Measurements from ENCODE around the gene KLHDC8A. TPM values are rescaled to one million over a fixed set of nuclear protein-coding genes. Genes with fewer than 3 reads are reported as not detected.
A peak's percentile ranks its signal among the peaks of the same experiment; 100 is the strongest.

KLHDC8A gene
- total and polyA plus RNA-seq, 2 of the 13 experiments (the other 11 are each of a cell fraction or from before 2014, with no cell fraction given): not detected

- TF ChIP-seq HNF1B (CRISPR knock-in tag; IDR thresholded peaks at IDR 0.05) (no peak), ZZZ3 (CRISPR knock-in tag; IDR thresholded peaks at IDR 0.05; ENCODE audit: borderline replicate concordance) (no peak), KDM5A (IDR thresholded peaks at IDR 0.05; ENCODE audit: borderline replicate concordance, low read length) (no peak), ZNF772 (CRISPR knock-in tag; IDR thresholded peaks at IDR 0.05) (no peak), ZNF792 (CRISPR knock-in tag; IDR thresholded peaks at IDR 0.05) (no peak), GABPB1 (CRISPR knock-in tag; IDR thresholded peaks at IDR 0.05) (no peak), ZNF510 (CRISPR knock-in tag; IDR thresholded peaks at IDR 0.05; ENCODE audit: low read depth) (no peak), ZNF235 (CRISPR knock-in tag; IDR thresholded peaks at IDR 0.05; ENCODE audit: borderline replicate concordance) (no peak), ATF3 (CRISPR knock-in tag; IDR thresholded peaks at IDR 0.05) (no peak), DNMT1 (CRISPR knock-in tag; IDR thresholded peaks at IDR 0.05) (no peak), MAFF (IDR thresholded peaks at IDR 0.05; ENCODE audit: low read depth, low read length) (no peak), ZNF660 (CRISPR knock-in tag; IDR thresholded peaks at IDR 0.05; ENCODE audit: borderline replicate concordance, low read depth) (no peak)
- TF ChIP-seq, protein P1, sequence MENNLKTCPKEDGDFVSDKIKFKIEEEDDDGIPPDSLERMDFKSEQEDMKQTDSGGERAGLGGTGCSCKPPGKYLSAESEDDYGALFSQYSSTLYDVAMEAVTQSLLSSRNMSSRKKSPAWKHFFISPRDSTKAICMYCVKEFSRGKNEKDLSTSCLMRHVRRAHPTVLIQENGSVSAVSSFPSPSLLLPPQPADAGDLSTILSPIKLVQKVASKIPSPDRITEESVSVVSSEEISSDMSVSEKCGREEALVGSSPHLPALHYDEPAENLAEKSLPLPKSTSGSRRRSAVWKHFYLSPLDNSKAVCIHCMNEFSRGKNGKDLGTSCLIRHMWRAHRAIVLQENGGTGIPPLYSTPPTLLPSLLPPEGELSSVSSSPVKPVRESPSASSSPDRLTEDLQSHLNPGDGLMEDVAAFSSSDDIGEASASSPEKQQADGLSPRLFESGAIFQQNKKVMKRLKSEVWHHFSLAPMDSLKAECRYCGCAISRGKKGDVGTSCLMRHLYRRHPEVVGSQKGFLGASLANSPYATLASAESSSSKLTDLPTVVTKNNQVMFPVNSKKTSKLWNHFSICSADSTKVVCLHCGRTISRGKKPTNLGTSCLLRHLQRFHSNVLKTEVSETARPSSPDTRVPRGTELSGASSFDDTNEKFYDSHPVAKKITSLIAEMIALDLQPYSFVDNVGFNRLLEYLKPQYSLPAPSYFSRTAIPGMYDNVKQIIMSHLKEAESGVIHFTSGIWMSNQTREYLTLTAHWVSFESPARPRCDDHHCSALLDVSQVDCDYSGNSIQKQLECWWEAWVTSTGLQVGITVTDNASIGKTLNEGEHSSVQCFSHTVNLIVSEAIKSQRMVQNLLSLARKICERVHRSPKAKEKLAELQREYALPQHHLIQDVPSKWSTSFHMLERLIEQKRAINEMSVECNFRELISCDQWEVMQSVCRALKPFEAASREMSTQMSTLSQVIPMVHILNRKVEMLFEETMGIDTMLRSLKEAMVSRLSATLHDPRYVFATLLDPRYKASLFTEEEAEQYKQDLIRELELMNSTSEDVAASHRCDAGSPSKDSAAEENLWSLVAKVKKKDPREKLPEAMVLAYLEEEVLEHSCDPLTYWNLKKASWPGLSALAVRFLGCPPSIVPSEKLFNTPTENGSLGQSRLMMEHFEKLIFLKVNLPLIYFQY (CRISPR knock-in tag; IDR thresholded peaks at IDR 0.05; ENCODE audit: borderline replicate concordance): no peak
- TF ChIP-seq, protein P2, sequence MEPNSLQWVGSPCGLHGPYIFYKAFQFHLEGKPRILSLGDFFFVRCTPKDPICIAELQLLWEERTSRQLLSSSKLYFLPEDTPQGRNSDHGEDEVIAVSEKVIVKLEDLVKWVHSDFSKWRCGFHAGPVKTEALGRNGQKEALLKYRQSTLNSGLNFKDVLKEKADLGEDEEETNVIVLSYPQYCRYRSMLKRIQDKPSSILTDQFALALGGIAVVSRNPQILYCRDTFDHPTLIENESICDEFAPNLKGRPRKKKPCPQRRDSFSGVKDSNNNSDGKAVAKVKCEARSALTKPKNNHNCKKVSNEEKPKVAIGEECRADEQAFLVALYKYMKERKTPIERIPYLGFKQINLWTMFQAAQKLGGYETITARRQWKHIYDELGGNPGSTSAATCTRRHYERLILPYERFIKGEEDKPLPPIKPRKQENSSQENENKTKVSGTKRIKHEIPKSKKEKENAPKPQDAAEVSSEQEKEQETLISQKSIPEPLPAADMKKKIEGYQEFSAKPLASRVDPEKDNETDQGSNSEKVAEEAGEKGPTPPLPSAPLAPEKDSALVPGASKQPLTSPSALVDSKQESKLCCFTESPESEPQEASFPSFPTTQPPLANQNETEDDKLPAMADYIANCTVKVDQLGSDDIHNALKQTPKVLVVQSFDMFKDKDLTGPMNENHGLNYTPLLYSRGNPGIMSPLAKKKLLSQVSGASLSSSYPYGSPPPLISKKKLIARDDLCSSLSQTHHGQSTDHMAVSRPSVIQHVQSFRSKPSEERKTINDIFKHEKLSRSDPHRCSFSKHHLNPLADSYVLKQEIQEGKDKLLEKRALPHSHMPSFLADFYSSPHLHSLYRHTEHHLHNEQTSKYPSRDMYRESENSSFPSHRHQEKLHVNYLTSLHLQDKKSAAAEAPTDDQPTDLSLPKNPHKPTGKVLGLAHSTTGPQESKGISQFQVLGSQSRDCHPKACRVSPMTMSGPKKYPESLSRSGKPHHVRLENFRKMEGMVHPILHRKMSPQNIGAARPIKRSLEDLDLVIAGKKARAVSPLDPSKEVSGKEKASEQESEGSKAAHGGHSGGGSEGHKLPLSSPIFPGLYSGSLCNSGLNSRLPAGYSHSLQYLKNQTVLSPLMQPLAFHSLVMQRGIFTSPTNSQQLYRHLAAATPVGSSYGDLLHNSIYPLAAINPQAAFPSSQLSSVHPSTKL (CRISPR knock-in tag; IDR thresholded peaks at IDR 0.05): 0 out of 2 replicates have a peak, but pooled peaks have one; percentile 9
- TF ChIP-seq, protein P3, sequence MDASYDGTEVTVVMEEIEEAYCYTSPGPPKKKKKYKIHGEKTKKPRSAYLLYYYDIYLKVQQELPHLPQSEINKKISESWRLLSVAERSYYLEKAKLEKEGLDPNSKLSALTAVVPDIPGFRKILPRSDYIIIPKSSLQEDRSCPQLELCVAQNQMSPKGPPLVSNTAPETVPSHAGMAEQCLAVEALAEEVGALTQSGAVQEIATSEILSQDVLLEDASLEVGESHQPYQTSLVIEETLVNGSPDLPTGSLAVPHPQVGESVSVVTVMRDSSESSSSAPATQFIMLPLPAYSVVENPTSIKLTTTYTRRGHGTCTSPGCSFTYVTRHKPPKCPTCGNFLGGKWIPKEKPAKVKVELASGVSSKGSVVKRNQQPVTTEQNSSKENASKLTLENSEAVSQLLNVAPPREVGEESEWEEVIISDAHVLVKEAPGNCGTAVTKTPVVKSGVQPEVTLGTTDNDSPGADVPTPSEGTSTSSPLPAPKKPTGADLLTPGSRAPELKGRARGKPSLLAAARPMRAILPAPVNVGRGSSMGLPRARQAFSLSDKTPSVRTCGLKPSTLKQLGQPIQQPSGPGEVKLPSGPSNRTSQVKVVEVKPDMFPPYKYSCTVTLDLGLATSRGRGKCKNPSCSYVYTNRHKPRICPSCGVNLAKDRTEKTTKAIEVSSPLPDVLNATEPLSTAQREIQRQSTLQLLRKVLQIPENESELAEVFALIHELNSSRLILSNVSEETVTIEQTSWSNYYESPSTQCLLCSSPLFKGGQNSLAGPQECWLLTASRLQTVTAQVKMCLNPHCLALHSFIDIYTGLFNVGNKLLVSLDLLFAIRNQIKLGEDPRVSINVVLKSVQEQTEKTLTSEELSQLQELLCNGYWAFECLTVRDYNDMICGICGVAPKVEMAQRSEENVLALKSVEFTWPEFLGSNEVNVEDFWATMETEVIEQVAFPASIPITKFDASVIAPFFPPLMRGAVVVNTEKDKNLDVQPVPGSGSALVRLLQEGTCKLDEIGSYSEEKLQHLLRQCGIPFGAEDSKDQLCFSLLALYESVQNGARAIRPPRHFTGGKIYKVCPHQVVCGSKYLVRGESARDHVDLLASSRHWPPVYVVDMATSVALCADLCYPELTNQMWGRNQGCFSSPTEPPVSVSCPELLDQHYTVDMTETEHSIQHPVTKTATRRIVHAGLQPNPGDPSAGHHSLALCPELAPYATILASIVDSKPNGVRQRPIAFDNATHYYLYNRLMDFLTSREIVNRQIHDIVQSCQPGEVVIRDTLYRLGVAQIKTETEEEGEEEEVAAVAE (CRISPR knock-in tag; IDR thresholded peaks at IDR 0.05; ENCODE audit: borderline replicate concordance): no peak
Observed at GRCh38 chr1:205396967-205397616, 40.4 kb upstream of the KLHDC8A start (continued).

Data from HepG2 (cell line).